GM18520 (cell line): ENCODE data around the gene SFSWAP.
"Not testable (repeated sequence)": the region's sequence is repeated elsewhere in the genome, so short reads cannot be mapped to it uniquely, and the experiment has no call there.

Source experiments
- ATAC-seq: cut with Tn5 transposase; IDR thresholded peaks from one replicate; pipeline ENCODE4 v1.9.1; 2021; ENCODE audit not compliant: unreplicated experiment

Gene SFSWAP

GRCh38 chr12:131701705-131702572 lies 9.0 kb upstream of the SFSWAP start:
- no peak for ATAC-seq

GRCh38 chr12:131702573-131702877 lies 8.4 kb upstream of the SFSWAP start:
- no peak for ATAC-seq

GRCh38 chr12:131703161-131703560 lies 7.7 kb upstream of the SFSWAP start:
- no peak for ATAC-seq

GRCh38 chr12:131704509-131704908 lies 6.4 kb upstream of the SFSWAP start:
- no peak for ATAC-seq

- ATAC-seq: not testable (repeated sequence)
These were observed 4.2 kb upstream of the SFSWAP start for GRCh38 chr12:131706709-131707108.

- ATAC-seq: no peak
These were observed 1.7 kb upstream of the SFSWAP start for GRCh38 chr12:131709226-131709625.

- ATAC-seq: no peak
These were observed 788 bp downstream of the SFSWAP start for GRCh38 chr12:131711551-131712205.

GRCh38 chr12:131713349-131713748 lies 2.5 kb downstream of the SFSWAP start:
- no peak for ATAC-seq

- no peak for ATAC-seq
These were observed 3.9 kb downstream of the SFSWAP start for GRCh38 chr12:131714759-131715158.

- ATAC-seq: no peak
These were observed 5.4 kb downstream of the SFSWAP start for GRCh38 chr12:131716282-131716681.

- ATAC-seq: no peak
These were observed 9.4 kb downstream of the SFSWAP start for GRCh38 chr12:131720241-131720640.

GRCh38 chr12:131720921-131721320 lies 10.0 kb downstream of the SFSWAP start:
- ATAC-seq: no peak

GRCh38 chr12:131721548-131721947 lies 10.7 kb downstream of the SFSWAP start:
- no peak for ATAC-seq

- no peak for ATAC-seq
These were observed 12.6 kb downstream of the SFSWAP start for GRCh38 chr12:131723532-131723931.

GRCh38 chr12:131724534-131724933 lies 13.6 kb downstream of the SFSWAP start:
- no peak for ATAC-seq

- ATAC-seq: no peak
These were observed 14.6 kb downstream of the SFSWAP start for GRCh38 chr12:131725503-131725902.

- no peak for ATAC-seq
These were observed 17.8 kb downstream of the SFSWAP start for GRCh38 chr12:131728720-131729119.

- no peak for ATAC-seq
These were observed 18.5 kb downstream of the SFSWAP start for GRCh38 chr12:131729254-131729955.

GRCh38 chr12:131732996-131733615 lies 22.2 kb downstream of the SFSWAP start:
- ATAC-seq: no peak

- no peak for ATAC-seq
These were observed 23.0 kb downstream of the SFSWAP start for GRCh38 chr12:131733874-131734273.

GRCh38 chr12:131734336-131735152 lies 23.7 kb downstream of the SFSWAP start:
- ATAC-seq: no peak
